ENCODE results near the gene IL21R.

IL21R gene

GRCh38 chr16:27401768-27402568, at the start of gene IL21R:
Gene IL21R (plus strand): TSS chr16:27402174. CDS start chr16:27430072, 27,898 bp downstream.
- peak; percentile 71 to 81 for DNase-seq (ENCODE audit: low read depth in 2 of 2)

GRCh38 chr16:27353853-27354252, 48.1 kb upstream of the IL21R start:
- DNase-seq (ENCODE audit: low read depth in 2 of 2) = no peak

GRCh38 chr16:27355610-27356009, 46.4 kb upstream of the IL21R start:
- DNase-seq (ENCODE audit: low read depth in 2 of 2) = no peak

GRCh38 chr16:27356794-27357193, 45.2 kb upstream of the IL21R start:
- DNase-seq (ENCODE audit: low read depth in 2 of 2) = no peak

GRCh38 chr16:27359051-27359450, 42.9 kb upstream of the IL21R start:
- DNase-seq (ENCODE audit: low read depth in 2 of 2) = no peak

- no peak for DNase-seq (ENCODE audit: low read depth in 2 of 2)
Measured at GRCh38 chr16:27359615-27360014, 42.4 kb upstream of the IL21R start.

- DNase-seq (ENCODE audit: low read depth in 2 of 2) = no peak
Measured at GRCh38 chr16:27361987-27362386, 40.0 kb upstream of the IL21R start.

- DNase-seq (ENCODE audit: low read depth in 2 of 2) = no peak
Measured at GRCh38 chr16:27362570-27363245, 39.3 kb upstream of the IL21R start.

- DNase-seq (ENCODE audit: low read depth in 2 of 2) = no peak
Measured at GRCh38 chr16:27363246-27363632, 38.7 kb upstream of the IL21R start.

GRCh38 chr16:27363797-27364196, 38.2 kb upstream of the IL21R start:
- DNase-seq (ENCODE audit: low read depth in 2 of 2) = no peak

- no peak for DNase-seq (ENCODE audit: low read depth in 2 of 2)
Measured at GRCh38 chr16:27364493-27365141, 37.4 kb upstream of the IL21R start.

- DNase-seq (ENCODE audit: low read depth in 2 of 2) = no peak
Measured at GRCh38 chr16:27365142-27366089, 36.6 kb upstream of the IL21R start.

- DNase-seq (ENCODE audit: low read depth in 2 of 2) = no peak
Measured at GRCh38 chr16:27366687-27367460, 35.1 kb upstream of the IL21R start.

GRCh38 chr16:27367461-27368357, 34.3 kb upstream of the IL21R start:
- DNase-seq (ENCODE audit: low read depth in 2 of 2) = peak; percentile 70 to 84

GRCh38 chr16:27368358-27368722, 33.6 kb upstream of the IL21R start:
- DNase-seq (ENCODE audit: low read depth in 2 of 2) = no peak

- no peak for DNase-seq (ENCODE audit: low read depth in 2 of 2)
Measured at GRCh38 chr16:27369806-27370205, 32.2 kb upstream of the IL21R start.

- DNase-seq (ENCODE audit: low read depth in 2 of 2) = no peak
Measured at GRCh38 chr16:27370318-27370717, 31.7 kb upstream of the IL21R start.

GRCh38 chr16:27373312-27373711, 28.7 kb upstream of the IL21R start:
- DNase-seq (ENCODE audit: low read depth in 2 of 2) = no peak

- no peak for DNase-seq (ENCODE audit: low read depth in 2 of 2)
Measured at GRCh38 chr16:27374221-27374803, 27.7 kb upstream of the IL21R start.
